ENCODE results near the gene IL1B. TPM values are rescaled to one million over a fixed set of nuclear protein-coding genes. Genes with fewer than 3 reads are reported as not detected.

The IL1B gene
- polyA plus RNA-seq, 1 donor = 0.76 TPM

- DNase-seq = no peak
Observed at GRCh38 chr2:112803691-112804521, 32.7 kb downstream of the IL1B start.

- no peak for DNase-seq
Observed at GRCh38 chr2:112800881-112801583, 35.5 kb downstream of the IL1B start.

- no peak for DNase-seq
Observed at GRCh38 chr2:112798979-112799975, 37.3 kb downstream of the IL1B start.

- DNase-seq = no peak
Observed at GRCh38 chr2:112796486-112796885, 40.1 kb downstream of the IL1B start.

GRCh38 chr2:112795774-112796173 lies 40.8 kb downstream of the IL1B start:
- no peak for DNase-seq

GRCh38 chr2:112794841-112795240 lies 41.7 kb downstream of the IL1B start:
- no peak for DNase-seq

- no peak for DNase-seq
Observed at GRCh38 chr2:112794131-112794733, 42.3 kb downstream of the IL1B start.

- DNase-seq = no peak
Observed at GRCh38 chr2:112793449-112793978, 43.1 kb downstream of the IL1B start.

GRCh38 chr2:112792419-112792818 lies 44.2 kb downstream of the IL1B start:
- no peak for DNase-seq

- no peak for DNase-seq
Observed at GRCh38 chr2:112791693-112792230, 44.8 kb downstream of the IL1B start.

- DNase-seq = no peak
Observed at GRCh38 chr2:112791019-112791418, 45.6 kb downstream of the IL1B start.

GRCh38 chr2:112790305-112790704 lies 46.3 kb downstream of the IL1B start:
- no peak for DNase-seq

GRCh38 chr2:112789186-112789585 lies 47.4 kb downstream of the IL1B start:
- DNase-seq = no peak

- DNase-seq = no peak
Observed at GRCh38 chr2:112788653-112789052, 47.9 kb downstream of the IL1B start.

GRCh38 chr2:112787729-112788393 lies 48.7 kb downstream of the IL1B start:
- DNase-seq = no peak

- DNase-seq = no peak
Observed at GRCh38 chr2:112787294-112787693, 49.3 kb downstream of the IL1B start.

- no peak for DNase-seq
Observed at GRCh38 chr2:112784199-112785189, 52.1 kb downstream of the IL1B start, which contains the start of gene IL1A. Gene IL1A (minus strand): TSS chr2:112784493. CDS start chr2:112783770, 723 bp downstream.

- DNase-seq = no peak
Observed at GRCh38 chr2:112783187-112783714, 53.3 kb downstream of the IL1B start.

GRCh38 chr2:112782234-112782799 lies 54.3 kb downstream of the IL1B start:
- no peak for DNase-seq

Data from hindlimb muscle (tissue), 1 donor.